GM04503 (cell line): ENCODE measurements around the gene FNBP1.

Experiments
- DNase-seq: peaks from one replicate; pipeline ENCODE4 v3.0.0-alpha.2; 2012; ENCODE audit warnings: low read depth

Gene FNBP1

GRCh38 chr9:129854588-129855110 lies 188.3 kb downstream of the FNBP1 start:
- DNase-seq: no peak

- no peak for DNase-seq
Measured at GRCh38 chr9:129853614-129854013, 189.4 kb downstream of the FNBP1 start.

GRCh38 chr9:129852579-129852978 lies 190.4 kb downstream of the FNBP1 start:
- DNase-seq: no peak

- DNase-seq: no peak
Measured at GRCh38 chr9:129851821-129852220, 191.2 kb downstream of the FNBP1 start.

- DNase-seq: no peak
Measured at GRCh38 chr9:129850821-129851550, 192.0 kb downstream of the FNBP1 start.

GRCh38 chr9:129849901-129850300 lies 193.1 kb downstream of the FNBP1 start:
- no peak for DNase-seq

GRCh38 chr9:129848712-129849441 lies 194.1 kb downstream of the FNBP1 start:
- DNase-seq: no peak

GRCh38 chr9:129845373-129845772 lies 197.6 kb downstream of the FNBP1 start:
- DNase-seq: no peak

GRCh38 chr9:129841071-129841470 lies 201.9 kb downstream of the FNBP1 start:
- no peak for DNase-seq

GRCh38 chr9:129840034-129840433 lies 203.0 kb downstream of the FNBP1 start:
- DNase-seq: no peak

- DNase-seq: no peak
Measured at GRCh38 chr9:129839324-129840023, 203.5 kb downstream of the FNBP1 start.

- DNase-seq: peak; percentile 91
Measured at GRCh38 chr9:129838707-129839259, 204.2 kb downstream of the FNBP1 start.
